Measurements from ENCODE around the gene SPRR4.

The SPRR4 gene, protein sequence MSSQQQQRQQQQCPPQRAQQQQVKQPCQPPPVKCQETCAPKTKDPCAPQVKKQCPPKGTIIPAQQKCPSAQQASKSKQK

DNA sequence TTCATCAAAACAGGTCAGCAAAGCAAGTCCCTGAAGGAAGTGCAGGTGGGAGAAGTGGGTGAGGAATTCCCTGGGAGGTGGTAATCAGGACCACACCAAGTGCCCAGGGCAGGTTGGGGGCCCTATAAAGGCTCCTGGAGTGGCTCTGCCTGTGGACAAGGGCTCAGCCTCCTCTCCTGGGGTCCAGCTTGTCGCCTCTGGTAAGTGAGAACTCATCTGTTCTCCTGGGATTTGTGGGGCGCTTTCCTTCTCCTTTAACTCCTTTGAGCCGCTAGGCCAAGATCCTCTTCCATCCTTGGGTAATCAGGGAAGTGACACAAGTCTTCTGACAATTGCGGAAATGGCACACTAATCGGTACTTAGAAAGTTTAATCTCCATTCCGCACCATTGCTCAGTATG lies at the start of gene SPRR4:
TSS of gene SPRR4 (plus strand) at position 154 of the 400 bp plus-strand sequence. CDS start 1,243 bp downstream, outside the sequence.
- no peak for DNase-seq

DNA sequence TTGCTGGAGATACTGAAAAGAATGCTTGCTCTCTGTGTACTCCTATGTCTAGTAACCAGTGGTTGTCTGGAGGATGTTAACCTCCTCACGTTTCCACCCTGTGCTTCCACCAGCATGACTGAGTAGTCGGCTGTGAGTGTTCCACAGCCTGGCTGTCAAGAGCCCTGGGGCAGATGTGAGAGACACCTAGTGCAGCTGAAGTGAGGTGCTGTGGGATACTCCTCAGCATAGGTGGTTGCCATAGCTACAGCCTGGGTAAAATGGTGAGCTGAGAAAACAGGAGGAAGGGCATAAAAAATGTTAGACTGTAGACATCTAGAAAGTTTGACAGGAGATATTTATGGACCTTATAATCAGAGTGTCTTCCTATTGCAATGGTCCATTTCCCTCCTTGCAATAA lies 46.3 kb upstream of the SPRR4 start:
- DNase-seq, result no peak

DNA sequence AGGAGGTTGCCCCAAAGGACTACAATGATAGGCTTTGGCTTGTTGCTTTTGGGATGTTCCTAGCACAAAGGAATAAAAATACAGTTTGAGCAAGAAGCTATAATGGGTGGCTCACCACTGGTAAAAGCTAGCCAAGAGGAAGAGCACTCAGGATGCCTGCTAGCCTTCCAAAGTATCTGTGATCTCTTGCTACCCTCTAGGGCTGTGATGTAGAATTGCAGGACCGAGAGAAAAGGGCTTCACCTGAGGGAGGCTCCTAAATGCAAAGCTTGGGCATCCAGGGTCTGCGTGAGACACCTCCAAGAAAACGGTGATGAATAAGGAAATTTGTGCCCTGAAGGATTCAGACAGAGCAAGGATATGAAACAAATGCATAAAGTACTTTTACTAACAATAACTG lies 44.4 kb upstream of the SPRR4 start:
- no peak for DNase-seq

DNA sequence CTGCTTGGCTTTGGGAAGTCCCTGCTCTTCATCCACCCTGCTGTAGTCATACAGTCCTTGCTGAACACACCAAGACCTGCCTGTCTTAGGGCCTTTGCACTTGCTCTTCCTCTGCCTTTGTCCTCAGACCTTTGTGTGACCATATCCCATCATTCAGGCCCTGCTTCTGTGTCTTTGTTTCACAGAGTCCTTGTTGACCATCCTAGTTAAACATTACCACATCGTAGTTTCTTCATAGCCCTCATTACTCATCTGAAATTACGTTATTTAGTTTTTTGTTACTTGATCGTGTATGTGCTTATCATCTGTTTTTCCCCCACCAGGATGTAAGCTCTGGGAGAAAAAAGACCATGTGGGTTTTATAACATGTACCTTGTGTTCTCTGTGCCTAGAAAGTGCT lies 41.8 kb upstream of the SPRR4 start:
- DNase-seq, result no peak

DNA sequence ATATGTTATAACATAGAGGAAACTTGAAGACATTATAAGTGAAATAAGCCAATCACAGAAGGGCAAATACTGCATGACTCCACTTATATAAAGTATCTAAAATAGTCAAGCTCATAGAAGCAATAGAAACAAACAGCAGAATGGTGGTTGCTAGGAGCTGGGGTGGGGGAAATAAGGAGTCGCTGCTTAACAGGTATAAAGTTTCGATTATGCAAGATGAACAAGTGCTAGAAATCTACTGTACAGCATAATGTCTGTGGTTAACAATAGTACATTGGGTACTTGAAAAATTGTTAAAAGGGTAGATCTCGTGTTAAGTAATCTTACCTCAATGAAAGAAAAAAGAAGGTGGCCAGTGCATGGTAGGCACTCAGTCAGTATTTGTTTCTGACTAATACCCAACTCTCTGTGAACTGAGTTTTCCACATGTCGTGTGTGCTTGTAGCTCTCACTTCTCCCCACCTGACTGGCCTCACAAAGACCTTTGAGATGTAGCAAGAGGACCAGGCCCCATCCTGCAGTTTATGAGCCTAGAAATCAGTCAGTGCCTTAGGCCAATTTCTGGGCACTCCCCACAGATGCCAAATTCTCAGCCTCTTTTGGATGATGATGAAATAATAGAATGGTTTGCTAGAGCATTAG lies 38.2 kb upstream of the SPRR4 start:
- DNase-seq, result no peak

DNA sequence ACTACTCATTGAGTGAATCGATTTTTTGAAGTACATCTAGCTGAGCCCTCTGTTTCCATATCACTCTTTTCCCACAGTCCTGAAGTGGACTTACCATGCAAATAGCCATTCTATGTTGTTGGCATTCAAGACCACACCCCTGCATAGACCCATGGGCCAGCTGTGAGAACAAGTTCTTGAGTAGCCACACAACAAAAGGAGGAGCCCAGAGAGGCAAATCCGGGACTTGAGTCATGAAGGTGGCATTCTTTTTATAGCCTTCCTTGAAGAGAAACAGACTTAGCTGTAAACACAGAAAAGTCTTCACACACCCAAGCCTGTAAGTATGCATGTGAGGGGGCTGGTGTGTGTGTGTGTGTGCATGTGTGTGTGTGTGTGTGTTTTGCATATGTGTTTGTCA lies 37.3 kb upstream of the SPRR4 start:
- no peak for DNase-seq

DNA sequence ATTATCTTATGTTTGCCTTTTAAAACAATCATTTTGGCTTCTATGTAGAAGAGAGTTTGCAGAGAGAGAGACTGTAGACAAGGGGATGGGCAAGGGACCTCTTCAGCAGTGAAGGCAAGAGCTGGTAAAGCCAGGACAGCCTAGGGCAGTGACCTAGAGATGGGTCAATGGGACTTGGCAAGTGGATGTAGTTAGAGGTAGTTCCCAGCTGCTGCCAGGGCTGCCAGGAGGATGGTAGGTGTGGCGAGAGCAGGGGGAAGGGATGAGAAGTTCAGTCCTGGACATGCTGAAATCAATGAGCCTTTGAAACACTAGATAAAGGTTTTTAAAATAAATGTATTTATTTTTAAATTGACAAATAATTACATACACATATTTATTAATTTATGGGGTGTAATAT lies 29.8 kb upstream of the SPRR4 start:
- DNase-seq, result no peak

DNA sequence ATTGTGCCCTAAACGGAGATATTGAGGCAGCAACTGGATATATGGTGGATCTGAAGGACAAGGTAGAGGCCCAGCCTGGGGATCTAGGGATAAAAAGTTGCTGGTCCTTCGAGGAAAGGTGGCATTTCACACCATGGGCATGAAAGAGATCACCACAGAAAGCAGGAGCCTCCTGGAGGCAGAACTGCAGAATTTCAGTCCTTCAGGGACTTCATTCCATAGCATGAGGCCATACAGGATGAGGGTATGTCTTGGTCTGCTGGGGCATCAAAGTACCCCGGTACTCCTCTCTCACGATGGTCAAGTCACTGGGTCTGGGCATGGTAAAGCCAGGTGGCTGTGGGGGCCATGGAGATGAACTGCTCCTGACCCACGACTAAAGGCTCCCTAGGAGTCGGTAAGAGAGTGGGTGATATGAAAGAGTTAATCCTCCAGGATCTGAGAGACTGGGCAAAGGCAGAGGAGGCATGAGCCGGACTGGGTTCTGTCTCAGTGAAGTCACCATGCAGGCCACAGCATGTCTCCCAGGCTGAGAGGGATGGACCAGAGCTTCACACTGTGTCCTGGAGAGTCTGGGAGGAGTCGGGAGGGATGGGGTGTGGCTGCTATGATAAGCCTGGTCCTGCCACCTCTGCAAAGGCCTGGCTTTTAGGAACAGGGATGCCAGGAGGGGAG lies 29.3 kb upstream of the SPRR4 start:
- no peak for DNase-seq

DNA sequence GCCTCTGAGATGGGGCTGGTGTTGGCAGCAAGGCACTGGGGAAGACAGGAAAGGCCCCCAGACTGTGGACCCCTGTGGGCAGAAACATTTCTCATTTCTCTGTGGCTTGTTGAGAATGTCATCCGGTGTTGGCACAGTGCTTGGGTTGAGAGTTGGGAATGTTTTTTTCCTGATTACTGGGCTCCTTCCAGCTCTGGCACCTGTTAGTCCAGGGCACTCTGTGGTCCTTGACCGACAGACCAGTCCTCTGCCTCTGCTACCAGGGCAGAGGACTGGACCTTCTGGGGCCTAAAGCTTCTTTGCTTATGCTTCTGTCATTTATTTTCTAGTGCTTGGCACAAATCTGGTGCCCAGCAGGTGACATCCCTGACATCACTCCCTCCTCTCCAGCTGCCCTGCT lies 28.3 kb upstream of the SPRR4 start:
- no peak for DNase-seq

DNA sequence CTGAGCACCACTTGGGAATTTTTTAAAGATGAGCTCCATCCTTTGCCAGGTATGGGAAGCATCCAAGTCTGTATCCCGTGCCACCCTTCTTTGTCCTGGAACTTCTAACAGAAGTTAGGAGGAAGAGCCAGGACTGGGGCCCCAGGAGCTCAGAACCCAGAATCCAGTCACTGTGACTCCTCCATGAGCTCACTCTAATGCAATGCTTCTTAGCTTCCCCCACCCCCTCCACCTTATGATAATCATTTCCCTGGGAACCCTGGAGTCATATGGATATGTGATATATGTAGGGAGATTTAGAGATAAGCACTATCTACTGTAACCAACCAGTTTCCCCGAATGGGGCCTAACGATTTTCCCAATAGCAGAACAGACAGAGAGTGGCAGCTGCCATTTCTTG lies 24.2 kb upstream of the SPRR4 start:
- no peak for DNase-seq

DNA sequence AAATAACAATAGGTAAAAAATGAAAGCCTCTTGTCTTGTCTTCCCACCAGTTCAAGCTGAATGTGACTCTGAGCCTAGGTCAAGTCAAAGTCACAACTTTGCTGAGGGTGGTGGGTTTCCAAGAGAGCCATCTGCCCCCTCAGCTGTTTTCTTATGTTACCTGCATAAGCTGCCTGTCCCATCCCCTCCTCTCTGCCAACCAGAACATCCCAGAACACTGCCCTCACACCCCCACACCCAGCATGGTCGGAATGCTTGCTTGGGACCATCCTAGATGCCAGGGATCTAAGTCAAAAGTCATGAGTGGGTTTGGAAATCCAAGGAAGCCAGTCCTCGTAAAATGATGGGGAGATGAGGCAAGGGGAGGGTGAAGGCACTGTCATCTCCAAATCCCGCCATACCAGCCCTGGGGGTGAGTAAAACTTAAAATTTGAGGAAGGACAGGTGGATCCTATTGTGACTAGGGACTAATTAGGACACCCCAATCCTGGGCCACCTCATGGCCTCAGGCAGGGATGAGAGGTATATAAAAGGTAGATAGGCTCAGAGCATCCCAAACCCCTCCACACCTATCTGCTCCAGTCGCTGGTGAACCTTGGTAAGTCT lies 23.7 kb upstream of the SPRR4 start, which contains the start of gene SPRR5:
TSS of gene SPRR5 (plus strand) at position 556 of the 606 bp plus-strand sequence. CDS start 1,349 bp downstream, outside the sequence.
- DNase-seq, result no peak

DNA sequence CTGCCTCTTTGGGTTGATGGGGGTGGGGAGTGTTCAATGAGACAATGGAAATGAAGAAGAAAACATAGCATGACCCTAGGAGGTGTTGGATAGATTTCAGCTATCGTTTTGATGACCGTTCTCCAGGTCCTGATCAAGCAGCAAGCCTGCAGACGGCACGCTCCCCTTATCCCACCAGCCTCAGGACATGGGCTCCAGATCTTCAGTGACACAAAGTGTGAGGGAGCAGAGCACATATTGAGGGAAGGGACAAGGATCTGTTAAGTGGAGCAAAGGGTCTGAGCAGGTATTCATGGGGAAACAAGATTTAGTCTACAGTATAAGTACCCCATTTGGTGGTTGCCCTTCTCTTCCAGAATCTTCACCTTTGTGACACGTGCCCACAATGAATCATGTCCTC lies 18.7 kb upstream of the SPRR4 start:
- DNase-seq, result no peak

DNA sequence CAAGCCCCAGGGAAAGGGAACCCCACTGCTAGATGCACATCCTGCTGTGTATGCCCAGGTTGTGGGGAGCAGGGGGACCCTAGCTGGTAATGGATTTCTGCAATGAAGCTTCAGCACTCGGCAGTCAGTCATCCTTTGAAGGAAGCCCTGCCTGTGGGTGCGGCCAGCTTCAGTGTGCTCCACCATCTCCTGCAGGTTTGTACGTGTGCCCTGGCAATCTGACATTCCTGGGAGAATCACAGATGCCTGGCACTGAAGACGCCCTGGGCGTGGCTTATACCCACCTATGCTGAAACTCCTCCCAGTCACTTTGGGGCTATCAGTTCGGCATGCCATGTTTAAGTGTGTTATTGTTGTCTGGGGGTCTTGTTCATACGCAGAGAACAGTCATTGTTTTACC lies 16.7 kb upstream of the SPRR4 start:
- no peak for DNase-seq

DNA sequence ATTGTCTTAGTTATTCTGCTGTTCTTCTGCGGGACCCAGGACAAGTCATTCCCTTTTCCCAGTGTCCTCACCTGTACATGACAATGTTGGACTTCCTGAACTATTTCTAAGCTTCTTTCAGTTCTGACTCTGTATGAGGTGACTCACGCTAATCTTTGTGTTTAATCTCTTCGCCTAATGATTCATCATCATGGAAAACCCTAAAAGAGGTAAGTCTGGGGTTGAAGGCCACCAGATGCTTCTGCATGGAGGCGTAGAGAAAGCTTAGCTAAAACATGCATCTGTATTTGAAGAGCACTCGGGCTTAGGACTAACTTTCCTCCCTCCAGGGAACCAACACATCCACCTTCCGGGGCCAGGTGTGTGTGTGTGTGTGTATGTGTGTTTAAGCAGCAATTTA lies 16.0 kb upstream of the SPRR4 start:
- no peak for DNase-seq

DNA sequence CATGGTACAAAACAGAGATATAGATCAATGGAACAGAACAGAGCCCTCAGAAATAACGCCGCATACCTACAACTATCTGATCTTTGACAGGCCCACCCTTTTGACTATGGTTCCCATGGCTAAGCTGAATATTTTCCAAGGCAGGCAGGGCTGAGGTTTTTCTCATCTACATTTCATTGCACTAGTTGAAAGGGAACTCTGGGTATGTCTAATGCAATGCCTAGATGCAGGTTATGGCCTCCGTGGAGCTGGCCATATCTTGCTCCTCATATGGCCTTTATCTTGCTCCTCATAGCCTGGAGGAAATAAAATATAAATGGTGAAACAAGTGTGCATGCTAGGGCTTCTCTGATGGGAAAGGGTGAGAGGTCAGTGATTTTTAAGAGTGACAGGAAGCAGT lies 12.9 kb upstream of the SPRR4 start:
- no peak for DNase-seq

DNA sequence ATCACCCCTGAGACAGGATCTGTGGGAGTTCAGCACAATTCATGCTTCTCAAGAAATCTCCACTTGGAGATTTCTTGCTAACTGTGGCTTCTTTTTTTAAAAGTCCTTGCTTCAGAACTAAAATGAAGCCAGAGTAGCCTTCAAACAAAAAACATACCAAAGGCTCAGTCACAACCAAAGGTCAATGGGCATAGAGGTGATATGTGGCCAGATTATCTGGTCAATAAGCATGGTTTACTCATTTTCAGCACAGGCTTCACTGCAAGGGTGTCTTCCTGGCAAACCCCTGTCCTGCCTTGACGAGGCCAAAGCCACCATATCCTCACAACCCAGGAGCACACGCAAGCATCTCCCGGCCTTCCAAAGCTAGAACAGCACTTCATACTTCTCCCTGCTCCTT lies 11.2 kb upstream of the SPRR4 start:
- no peak for DNase-seq

DNA sequence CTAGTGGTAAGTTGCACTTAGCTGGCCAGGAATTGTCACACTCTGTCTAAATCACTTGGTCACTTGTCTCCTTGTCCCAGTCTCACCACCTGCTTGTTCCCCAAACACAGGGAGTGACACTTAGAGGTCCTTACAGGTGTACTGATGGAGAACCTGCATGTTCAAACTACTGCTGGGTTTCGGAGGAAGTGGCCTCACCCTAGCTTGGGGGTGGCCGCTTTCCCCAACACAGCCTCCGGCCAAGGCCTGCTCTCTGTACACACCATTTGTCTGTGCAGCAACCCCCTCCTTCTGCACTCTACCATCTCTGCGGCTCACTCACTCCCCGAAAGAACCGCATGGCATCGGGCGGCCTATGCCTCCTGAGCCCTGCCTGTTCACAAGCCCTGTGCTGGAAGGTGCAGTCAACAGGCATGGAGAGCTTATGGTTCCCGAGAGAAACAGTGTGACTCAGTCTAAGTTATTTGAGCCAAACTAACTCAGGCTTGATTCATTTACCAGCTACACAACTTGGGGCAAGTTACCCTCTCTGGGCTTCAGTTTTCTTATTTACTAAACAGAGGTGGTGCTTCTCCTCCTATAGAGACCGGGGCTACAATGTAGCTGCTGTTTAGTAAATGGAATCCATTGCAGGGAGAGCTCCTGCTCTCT lies 10.5 kb upstream of the SPRR4 start:
- DNase-seq, result no peak

DNA sequence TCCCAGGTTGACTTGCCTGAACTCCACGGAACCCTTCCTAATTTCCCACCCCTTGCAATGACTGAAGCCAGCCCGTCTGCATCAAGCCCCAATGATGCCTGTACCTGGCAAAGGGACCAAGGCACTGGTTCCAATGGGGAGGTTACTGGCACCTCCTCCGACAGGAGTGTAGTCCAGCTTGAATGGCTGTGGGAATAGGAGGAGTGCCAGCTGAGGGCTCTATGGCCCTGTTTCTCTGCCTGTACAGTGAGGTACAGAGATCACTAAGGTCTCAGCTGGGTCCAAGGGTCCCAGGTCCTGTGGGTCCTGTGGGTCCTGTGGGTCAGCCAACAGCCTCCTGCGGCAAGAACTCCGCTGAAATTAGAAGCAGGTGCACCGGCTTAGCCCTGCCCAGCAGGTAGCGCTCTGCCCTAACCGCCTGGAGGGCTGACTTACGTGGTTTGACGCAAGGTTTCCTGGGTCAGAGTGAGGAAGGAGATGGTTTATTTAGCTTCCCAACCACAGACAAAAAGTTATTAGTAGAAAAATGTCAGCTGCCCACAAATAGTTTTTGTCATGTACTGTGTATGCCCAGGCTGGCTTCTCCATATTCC lies 9.9 kb upstream of the SPRR4 start:
- DNase-seq, result no peak

DNA sequence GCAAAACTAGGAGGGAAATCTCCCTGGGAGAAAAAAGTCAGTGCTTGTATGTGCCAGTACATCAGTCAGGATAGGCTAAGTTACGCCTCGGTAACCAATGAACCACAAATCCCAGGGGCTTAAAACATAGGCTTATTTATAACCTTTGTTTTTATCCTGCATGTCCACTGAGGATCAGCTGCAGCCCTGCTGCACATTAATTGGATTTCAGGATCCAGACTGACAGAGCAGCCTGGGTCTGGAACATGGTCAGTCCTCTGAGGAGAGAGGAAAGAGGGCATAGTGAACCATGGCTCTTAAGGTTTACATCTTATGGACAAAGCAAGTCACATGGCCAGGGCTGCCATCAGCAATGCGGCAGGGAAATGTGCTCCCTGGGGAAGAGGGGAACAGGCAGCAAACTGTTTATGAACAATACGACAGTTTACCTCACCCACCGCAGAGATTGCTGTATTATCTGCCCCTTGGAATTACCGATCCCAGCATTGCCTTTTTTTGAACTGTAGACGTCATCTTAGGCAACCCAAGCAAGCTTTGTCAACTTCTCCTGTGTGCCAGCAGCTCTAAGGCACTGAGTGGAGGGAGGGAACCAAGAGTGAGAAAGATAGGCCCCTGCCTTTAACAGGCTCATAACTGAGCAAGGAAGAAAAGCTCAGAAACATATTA lies 9.1 kb upstream of the SPRR4 start:
- no peak for DNase-seq

DNA sequence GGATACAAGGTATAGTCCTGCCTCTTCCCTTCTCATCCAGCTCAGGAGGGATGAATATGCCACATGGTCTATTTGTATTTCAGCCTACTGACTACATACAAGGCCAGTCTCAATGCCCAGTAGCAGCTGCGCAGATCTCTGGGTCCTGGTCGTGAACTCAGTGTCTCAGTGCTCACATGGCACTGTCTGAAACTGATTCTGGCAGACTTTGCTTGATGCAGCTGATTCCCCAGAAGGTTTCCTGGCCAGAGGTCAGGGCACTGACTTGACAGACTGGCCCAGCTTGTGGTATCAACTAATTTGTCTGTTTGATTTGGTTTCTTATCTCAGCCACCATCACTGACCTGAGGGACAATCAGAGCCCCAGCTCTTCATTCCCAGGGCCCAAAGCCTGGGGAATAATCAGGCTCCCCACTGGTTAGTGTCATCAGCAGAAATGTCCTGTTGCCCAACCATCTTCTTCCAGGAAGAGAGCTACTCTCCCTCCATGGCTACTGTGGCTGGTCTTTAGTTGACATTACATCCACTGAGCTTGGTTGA lies 7.5 kb upstream of the SPRR4 start:
- no peak for DNase-seq

DNA sequence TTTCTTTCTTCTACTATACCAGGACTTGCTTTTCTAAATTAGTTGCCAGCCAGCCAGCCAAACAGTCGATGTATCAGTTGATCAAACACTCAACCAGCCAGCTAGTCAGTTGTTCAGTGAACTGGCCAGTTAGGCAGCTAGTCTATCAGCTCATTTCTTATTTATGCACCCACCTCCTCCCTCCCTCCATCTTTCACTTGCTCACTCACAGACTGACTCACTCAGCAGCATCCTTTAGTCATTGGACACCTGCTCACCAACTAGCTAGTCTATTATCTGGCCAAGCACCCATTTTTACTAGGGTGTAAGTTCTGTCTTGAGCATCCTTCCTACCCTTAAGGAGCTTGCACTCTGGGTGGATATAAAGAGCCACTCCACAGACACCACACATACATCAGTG lies 5.9 kb upstream of the SPRR4 start:
- no peak for DNase-seq

DNA sequence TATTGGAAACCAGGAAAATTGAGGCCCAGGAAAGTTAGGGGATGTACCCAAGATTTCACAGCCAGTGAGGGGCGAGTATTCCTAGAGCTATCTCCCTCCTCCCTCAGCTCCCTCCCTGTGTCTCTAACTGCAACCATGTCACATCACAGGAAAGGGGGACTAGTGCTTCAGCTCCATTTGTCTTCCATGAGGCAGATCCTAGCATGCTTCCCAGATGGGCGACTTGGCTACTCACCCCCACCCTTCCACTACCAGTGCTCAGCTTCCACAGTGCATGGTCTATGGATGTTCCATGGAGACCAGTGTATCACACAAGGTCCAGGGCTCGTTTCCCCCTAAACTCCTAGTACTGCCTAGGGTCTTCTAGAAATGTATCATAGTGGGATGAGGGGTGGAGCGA lies 4.6 kb upstream of the SPRR4 start:
- DNase-seq, result no peak

DNA sequence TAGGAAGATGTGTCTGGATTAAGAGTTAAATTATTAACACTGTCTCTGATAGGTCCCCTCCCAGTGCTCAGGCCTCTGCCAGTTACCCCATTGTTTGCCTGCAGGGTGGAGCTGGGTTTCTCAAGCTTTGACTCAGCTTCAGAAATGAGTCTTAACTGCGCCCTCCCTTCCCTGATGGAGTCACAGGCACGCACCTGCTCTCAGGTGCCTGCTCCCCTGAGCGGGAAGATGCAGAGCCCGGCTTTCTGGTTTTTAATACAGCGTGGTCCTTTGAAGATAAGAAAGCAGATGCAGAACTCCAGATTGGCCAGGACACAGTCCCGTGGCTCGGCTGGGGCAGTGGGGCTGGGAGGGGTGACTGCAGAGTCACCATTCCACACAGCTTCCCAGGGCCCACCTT lies 3.2 kb upstream of the SPRR4 start:
- no peak for DNase-seq
